Osteocyte (in vitro differentiated cells): Measurements from ENCODE around the gene DROSHA. TPM values are rescaled to one million over a fixed set of nuclear protein-coding genes. Genes with fewer than 3 reads are reported as not detected.
"Not testable (repeated sequence)": the region's sequence is repeated elsewhere in the genome, so short reads cannot be mapped to it uniquely, and the experiment has no call there.

Experiments used
- DNase-seq: peaks from one replicate; pipeline ENCODE4 v3.0.0; 2021; ENCODE audit warnings: mixed read lengths; ENCODE audit not compliant: unreplicated experiment; ENCODE audit errors: extremely low spot score
- H3K27ac Mint-ChIP-seq: one replicate; pipeline ENCODE4 v1.8.0; 2021; ENCODE audit warnings: mild to moderate bottlenecking, mixed read lengths; ENCODE audit not compliant: unreplicated experiment
- H3K27me3 Mint-ChIP-seq: one replicate; pipeline ENCODE4 v1.8.0; 2021; ENCODE audit warnings: mixed read lengths; ENCODE audit not compliant: unreplicated experiment
- H3K36me3 Mint-ChIP-seq: one replicate; pipeline ENCODE4 v1.8.0; 2021; ENCODE audit warnings: mixed read lengths; ENCODE audit not compliant: unreplicated experiment
- H3K4me1 Mint-ChIP-seq: one replicate; pipeline ENCODE4 v1.8.0; 2021; ENCODE audit warnings: mixed read lengths; ENCODE audit not compliant: unreplicated experiment
- H3K4me3 Mint-ChIP-seq: one replicate; pipeline ENCODE4 v1.8.0; 2021; ENCODE audit warnings: mild to moderate bottlenecking, moderate library complexity, mixed read lengths; ENCODE audit not compliant: unreplicated experiment
- H3K9me3 Mint-ChIP-seq: one replicate; pipeline ENCODE4 v1.8.0; 2021; ENCODE audit warnings: mixed read lengths; ENCODE audit not compliant: unreplicated experiment
- CTCF ChIP-seq: fragments of 200-600 bp; sonication (generic); IDR thresholded peaks from 2 replicates; pipeline ENCODE4 v1.5.0; 2021; ENCODE audit warnings: antibody characterized with exemption, mild to moderate bottlenecking, moderate library complexity
- total RNA-seq: library from RNA; stranded (reverse); gene quantifications from 2 replicates; pipeline ENCODE4 v1.2.1, GENCODE V29; 2021

Gene DROSHA
- total RNA-seq, 1 donor from 2014 or later, result 70.9 TPM

DNA sequence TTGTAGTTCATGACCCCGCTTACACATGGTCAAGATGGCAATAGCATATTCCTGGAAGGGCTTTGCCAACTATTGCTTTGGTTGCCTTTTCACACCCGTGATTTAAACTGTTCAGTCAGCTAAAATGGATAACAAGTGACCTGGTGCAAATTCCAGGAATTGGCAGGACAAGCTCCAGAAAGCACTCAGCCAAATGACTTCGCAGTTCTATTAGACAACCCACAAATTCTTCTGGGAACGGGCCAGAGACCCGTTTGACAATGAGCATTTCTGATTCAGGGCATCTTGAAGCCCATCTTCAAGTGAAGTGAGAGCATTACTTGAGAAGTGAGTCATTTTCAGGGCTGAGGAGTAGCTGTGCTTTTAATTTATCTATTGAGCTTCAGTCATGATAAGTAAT, 165.0 kb downstream of the DROSHA start:
- peaks cover 35% of the 10 kb centered on the region for H3K4me1 Mint-ChIP-seq
- no peak for TF ChIP-seq CTCF
- no peak overlapping the region for H3K27ac Mint-ChIP-seq
- H3K27me3 Mint-ChIP-seq, result no peaks in the 10 kb centered on the region
- no peak overlapping the region for H3K4me3 Mint-ChIP-seq
- H3K36me3 Mint-ChIP-seq, result peaks cover 2% of the 10 kb centered on the region
- H3K9me3 Mint-ChIP-seq, result peaks cover 4% of the 10 kb centered on the region
- no peak for DNase-seq

DNA sequence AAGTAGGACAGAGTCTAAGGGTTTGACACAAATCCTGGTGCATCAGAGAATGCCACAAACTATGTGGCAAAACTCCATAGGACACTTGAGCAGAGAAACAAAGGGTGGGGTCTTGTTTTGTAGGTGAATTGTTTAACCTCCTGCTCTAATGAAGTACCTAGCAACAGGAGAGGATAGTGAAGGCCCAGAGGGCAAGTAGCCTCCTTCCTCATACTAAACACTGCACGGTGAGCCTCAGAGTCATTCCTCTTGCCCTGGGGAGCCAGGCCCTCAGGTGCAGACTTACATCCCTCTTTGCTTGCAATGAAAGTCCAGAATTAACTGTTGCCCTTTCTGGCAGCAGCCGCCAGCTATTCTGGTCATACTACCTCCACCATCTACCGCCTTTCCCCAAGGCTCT, 166.1 kb downstream of the DROSHA start:
- H3K9me3 Mint-ChIP-seq, result peaks cover 4% of the 10 kb centered on the region

GRCh38 chr5:31364881-31365636, 166.8 kb downstream of the DROSHA start:
- Mint-ChIP-seq H3K36me3 (peaks cover 2% of the 10 kb centered on the region), H3K27ac (peak overlapping the region; percentile 63), H3K9me3 (peaks cover 4% of the 10 kb centered on the region), H3K4me3 (no peak overlapping the region), H3K27me3 (no peaks in the 10 kb centered on the region), H3K4me1 (peaks cover 35% of the 10 kb centered on the region)
- no peak for TF ChIP-seq CTCF
- DNase-seq, result no peak

More for the DNA sequence above, 166.1 kb downstream of the DROSHA start:
- no peaks in the 10 kb centered on the region for H3K27me3 Mint-ChIP-seq
- H3K4me3 Mint-ChIP-seq, result no peak overlapping the region
- H3K36me3 Mint-ChIP-seq, result peaks cover 2% of the 10 kb centered on the region
- H3K27ac Mint-ChIP-seq, result peak overlapping the region; percentile 63
- peaks cover 35% of the 10 kb centered on the region for H3K4me1 Mint-ChIP-seq
- DNase-seq, result no peak
- no peak for TF ChIP-seq CTCF

GRCh38 chr5:31362931-31363568, 168.8 kb downstream of the DROSHA start:
- no peak for DNase-seq
- H3K36me3 Mint-ChIP-seq, result peaks cover 2% of the 10 kb centered on the region
- H3K9me3 Mint-ChIP-seq, result peaks cover 4% of the 10 kb centered on the region
- TF ChIP-seq CTCF, result no peak
- no peak overlapping the region for H3K27ac Mint-ChIP-seq
- H3K4me3 Mint-ChIP-seq, result no peak overlapping the region
- H3K27me3 Mint-ChIP-seq, result no peaks in the 10 kb centered on the region
- H3K4me1 Mint-ChIP-seq, result peaks cover 35% of the 10 kb centered on the region

GRCh38 chr5:31362529-31362900, 169.4 kb downstream of the DROSHA start:
- Mint-ChIP-seq H3K4me3 (no peak overlapping the region), H3K4me1 (peaks cover 35% of the 10 kb centered on the region), H3K36me3 (peaks cover 2% of the 10 kb centered on the region), H3K27ac (no peak overlapping the region), H3K27me3 (no peaks in the 10 kb centered on the region), H3K9me3 (peaks cover 4% of the 10 kb centered on the region)
- no peak for TF ChIP-seq CTCF
- no peak for DNase-seq

GRCh38 chr5:31361704-31362528, 170.0 kb downstream of the DROSHA start:
- not testable (repeated sequence) for DNase-seq, H3K4me3 Mint-ChIP-seq, H3K36me3 Mint-ChIP-seq, H3K27me3 Mint-ChIP-seq, H3K9me3 Mint-ChIP-seq, H3K27ac Mint-ChIP-seq
- H3K4me1 Mint-ChIP-seq, result peaks cover 33% of the 10 kb centered on the region
